Breast epithelium (tissue), 4 donors: ENCODE data around the gene KCTD14. TPM values are rescaled to one million over a fixed set of nuclear protein-coding genes. Genes with fewer than 3 reads are reported as not detected.

ENCODE experiments used
- DNase-seq, 2 donors: peaks; one replicate each; pipeline ENCODE4 v3.0.0-alpha.2; 2019; ENCODE audit warnings: low spot score in 2 of 2
- H3K27ac ChIP-seq, 2 donors: fragments of 200-600 bp; sonication (generic) in 1 of 2; one replicate each; pipeline ENCODE4 v1.5.1; 2016 to 2019; ENCODE audit warnings: mild to moderate bottlenecking in 1 of 2
- H3K27me3 ChIP-seq, 2 donors: fragments of 200-600 bp; sonication (generic) in 1 of 2; one replicate each; pipeline versions ENCODE4 v1.5.1 to v1.6.0; 2017 to 2019; ENCODE audit warnings: control low read depth in 1 of 2, mild to moderate bottlenecking in 1 of 2
- H3K36me3 ChIP-seq: fragments of 200-600 bp; one replicate; pipeline ENCODE4 v1.5.1; 2019
- H3K4me1 ChIP-seq, 2 donors: fragments of 200-600 bp; sonication (generic); one replicate each; pipeline ENCODE4 v1.5.1; 2016 to 2019; ENCODE audit warnings: control low read depth in 1 of 2
- H3K4me3 ChIP-seq, 3 donors: fragments of 200-600 bp; sonication (generic); 1 replicate in 2 of 3; 2 replicates in 1 of 3; pipeline ENCODE4 v1.5.1; 2016 to 2019; ENCODE audit warnings: mild to moderate bottlenecking in 3 of 3, moderate library complexity in 2 of 3
- H3K9me3 ChIP-seq, 2 donors: fragments of 200-600 bp; sonication (generic) in 1 of 2; one replicate each; pipeline ENCODE4 v1.5.1; 2016 to 2019; ENCODE audit warnings: control low read depth in 1 of 2
- CTCF ChIP-seq, 3 donors: fragments of 450-650 bp; IDR thresholded peaks; one replicate each; pipeline ENCODE4 v1.5.1; 2016 to 2017; ENCODE audit warnings: antibody characterized with exemption in 3 of 3, mild to moderate bottlenecking in 3 of 3, moderate library complexity in 3 of 3
- POLR2A ChIP-seq: fragments of 450-650 bp; IDR thresholded peaks from one replicate; pipeline ENCODE4 v1.6.1; 2016; ENCODE audit warnings: antibody characterized with exemption, mild to moderate bottlenecking, moderate library complexity
- POLR2AphosphoS5 ChIP-seq, 3 donors: sonication (generic); formaldehyde crosslinking; IDR thresholded peaks; one replicate each; pipeline ENCODE4 v1.6.1; 2017; ENCODE audit warnings: antibody characterized with exemption in 3 of 3
- intact Hi-C: fragments of 100-400 bp; cut with DNase I; formaldehyde crosslinking; loops from one replicate; pipeline ENCODE4 v1.15.1; 2023; ENCODE audit warnings: low total_unique reads
- total RNA-seq, 3 donors: library from RNA; depleted of rRNA; stranded (reverse); fragments of >200 nt; gene quantifications; one replicate each; pipeline ENCODE4 v1.1.0, GENCODE V29; 2016

KCTD14 gene
- total RNA-seq, 3 donors from 2014 or later = 0.64 to 22.4 (median 7.9) TPM

- no peaks in the 10 kb centered on the region for H3K36me3 ChIP-seq
- no peaks in the 10 kb centered on the region for H3K9me3 ChIP-seq
- TF ChIP-seq POLR2A (no peak), POLR2AphosphoS5 (IDR thresholded peaks at IDR 0.05) (no peak)
- intact Hi-C loops = no loop called here
- H3K4me1 ChIP-seq = peaks cover 0 to 7% of the 10 kb centered on the region in 2 donors
- H3K4me3 ChIP-seq = no peak overlapping the region
- no peaks in the 10 kb centered on the region for H3K27me3 ChIP-seq
- no peak for DNase-seq
- no peak overlapping the region for H3K27ac ChIP-seq
Observed at GRCh38 chr11:78056093-78056492, 33.0 kb upstream of the KCTD14 start.

- Histone ChIP-seq H3K27ac (no peak overlapping the region), H3K4me1 (no peaks in the 10 kb centered on the region), H3K9me3 (no peaks in the 10 kb centered on the region), H3K27me3 (no peaks in the 10 kb centered on the region), H3K4me3 (no peak overlapping the region), H3K36me3 (no peaks in the 10 kb centered on the region)
- TF ChIP-seq POLR2AphosphoS5 (IDR thresholded peaks at IDR 0.05) (no peak), POLR2A (no peak)
- intact Hi-C loops = no loop called here
- DNase-seq = no peak
Observed at GRCh38 chr11:78054971-78055370, 31.9 kb upstream of the KCTD14 start.

DNA sequence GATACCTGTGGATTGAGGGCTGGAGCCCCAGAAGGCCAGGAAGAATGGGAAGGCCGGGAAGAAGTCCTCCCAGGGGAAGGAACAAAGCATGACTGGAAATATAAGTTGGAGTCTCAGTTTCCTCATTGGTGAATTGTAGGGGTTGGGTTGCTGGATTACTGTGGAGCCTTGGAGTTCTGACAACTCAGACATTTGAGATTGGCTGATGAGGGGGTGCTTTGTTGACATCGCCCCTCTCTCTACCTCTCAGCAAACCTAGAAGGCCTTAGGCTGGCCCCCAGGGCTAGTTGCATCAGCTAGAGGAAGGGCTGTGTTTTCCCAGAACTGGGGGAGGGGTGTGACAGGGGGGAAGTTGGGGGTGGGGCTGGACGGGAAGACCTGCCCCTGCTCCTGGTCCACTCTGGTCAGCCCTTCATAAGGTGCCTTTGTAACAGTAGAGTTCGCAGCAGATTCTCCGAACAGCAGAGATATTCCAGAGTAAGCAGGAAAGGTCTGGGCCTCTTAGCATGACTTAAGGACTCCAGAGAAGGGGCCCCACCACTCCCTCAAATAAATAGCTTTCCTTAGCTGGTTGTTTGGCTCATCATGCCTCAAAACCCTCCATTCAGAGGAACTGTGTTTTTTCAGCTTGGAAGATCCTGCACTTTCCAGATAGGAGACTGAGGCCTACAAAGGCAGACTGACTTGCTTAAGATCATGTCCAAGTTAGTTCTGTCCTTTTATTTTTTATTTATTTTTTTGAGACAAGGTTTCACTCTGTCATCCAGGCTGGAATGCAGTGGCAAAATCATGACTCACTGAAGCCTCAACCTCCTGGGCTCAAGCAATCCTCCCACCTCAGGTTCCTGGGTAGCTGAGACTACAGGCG lies 28.1 kb upstream of the KCTD14 start:
- no peaks in the 10 kb centered on the region for H3K27me3 ChIP-seq
- H3K27ac ChIP-seq = peak overlapping the region; percentile 38 to 54
- H3K4me1 ChIP-seq = no peaks in the 10 kb centered on the region
- intact Hi-C loops = no loop called here
- H3K36me3 ChIP-seq = no peaks in the 10 kb centered on the region
- no peak for DNase-seq
- no peak overlapping the region for H3K4me3 ChIP-seq
- TF ChIP-seq POLR2A (no peak), POLR2AphosphoS5 (IDR thresholded peaks at IDR 0.05) (no peak), CTCF (IDR thresholded peaks at IDR 0.05) (no peak)
- no peaks in the 10 kb centered on the region for H3K9me3 ChIP-seq

DNA sequence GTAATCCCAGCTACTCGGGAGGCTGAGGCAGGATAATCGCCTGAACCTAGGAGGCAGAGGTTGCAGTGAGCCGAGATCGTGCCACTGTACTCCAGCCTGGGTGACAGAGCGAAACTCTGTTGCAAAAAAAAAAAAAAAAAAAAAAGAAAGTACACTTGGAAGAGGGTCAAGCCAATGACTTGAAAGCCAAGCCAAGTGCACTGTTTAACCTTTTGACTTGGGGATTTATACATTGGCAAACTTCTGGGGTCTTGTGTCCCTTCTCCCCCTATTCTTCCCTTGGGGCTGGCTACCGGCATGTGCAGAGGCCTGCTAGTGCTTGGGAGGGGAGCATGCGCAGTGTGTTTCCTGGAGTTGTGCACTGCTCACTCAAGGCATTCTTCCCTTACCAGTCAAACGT lies 26.3 kb upstream of the KCTD14 start:
- Histone ChIP-seq H3K27me3 (no peaks in the 10 kb centered on the region), H3K4me3 (no peak overlapping the region), H3K4me1 (peaks cover 3% of the 10 kb centered on the region in 2 donors), H3K27ac (no peak overlapping the region), H3K36me3 (no peaks in the 10 kb centered on the region), H3K9me3 (no peaks in the 10 kb centered on the region)
- intact Hi-C loops = no loop called here
- TF ChIP-seq CTCF (IDR thresholded peaks at IDR 0.05) (no peak), POLR2A (no peak), POLR2AphosphoS5 (IDR thresholded peaks at IDR 0.05) (no peak)
- no peak for DNase-seq

DNA sequence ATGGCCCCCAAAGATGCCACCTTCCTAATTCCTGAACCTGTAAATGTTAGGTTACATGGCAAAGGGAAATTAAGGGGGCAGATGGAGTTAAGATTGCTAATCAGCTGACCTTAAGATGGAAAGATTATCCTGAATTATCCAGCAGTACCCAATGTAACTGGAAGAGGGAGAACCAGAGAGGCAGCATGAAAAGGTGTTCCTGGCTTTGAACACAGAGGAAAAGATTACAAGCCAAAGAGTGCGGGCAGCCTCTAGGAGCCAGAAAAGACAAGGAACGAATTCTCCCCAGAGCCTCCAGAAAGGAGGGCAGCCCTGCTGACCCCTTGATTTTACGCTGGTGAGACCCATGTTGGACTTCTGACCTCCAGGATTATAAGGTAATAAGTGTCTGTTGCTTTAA lies 25.5 kb upstream of the KCTD14 start:
- H3K27ac ChIP-seq = no peak overlapping the region
- peaks cover 3% of the 10 kb centered on the region in 2 donors for H3K4me1 ChIP-seq
- intact Hi-C loops = no loop called here

More for the DNA sequence above, 25.5 kb upstream of the KCTD14 start:
- no peaks in the 10 kb centered on the region for H3K27me3 ChIP-seq
- no peak for TF ChIP-seq POLR2AphosphoS5 (IDR thresholded peaks at IDR 0.05)
- no peak for TF ChIP-seq CTCF (IDR thresholded peaks at IDR 0.05)
- TF ChIP-seq POLR2A = no peak
- H3K9me3 ChIP-seq = no peaks in the 10 kb centered on the region
- no peaks in the 10 kb centered on the region for H3K36me3 ChIP-seq
- DNase-seq = no peak
- H3K4me3 ChIP-seq = no peak overlapping the region
